OCI-LY1 (cell line): ENCODE results near the gene RAI14.

ENCODE experiments used
- EZH2 ChIP-seq: fragments of 200-600 bp; sonication (generic), shearing (Covaris generic); IDR thresholded peaks from 2 replicates; pipeline ENCODE4 v1.8.0; 2017; ENCODE audit warnings: borderline replicate concordance, mixed run types, mild to moderate bottlenecking, antibody characterized with exemption, low read length, moderate library complexity, mixed read lengths
- TF ChIP-seq, protein P1 (sequence below): fragments of 200-600 bp; sonication (generic), shearing (Covaris generic); IDR thresholded peaks from 2 replicates; pipeline ENCODE4 v1.5.1; 2017; ENCODE audit warnings: mild to moderate bottlenecking, antibody characterized with exemption, low read length, moderate library complexity, mixed read lengths

DNA sequence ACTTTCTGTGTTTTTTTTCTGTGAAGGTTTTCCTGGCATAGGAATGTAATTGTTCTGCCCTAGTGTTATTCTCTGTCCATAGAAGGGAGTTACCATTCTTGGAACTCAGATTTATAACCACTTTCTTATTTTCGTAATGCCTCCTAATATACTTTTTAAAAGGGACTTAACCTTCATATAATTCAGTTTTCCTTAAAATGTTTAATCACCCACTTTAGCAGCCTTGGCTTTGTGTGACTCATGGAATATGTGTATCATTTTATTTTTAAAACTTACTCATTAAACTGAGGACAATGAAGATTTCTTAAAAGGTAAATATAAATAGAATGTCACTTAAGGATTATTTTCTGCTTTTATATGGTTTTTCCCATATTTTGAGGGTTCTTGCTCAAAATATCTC, 50.0 kb downstream of the RAI14 start:
- TF ChIP-seq, protein P1, sequence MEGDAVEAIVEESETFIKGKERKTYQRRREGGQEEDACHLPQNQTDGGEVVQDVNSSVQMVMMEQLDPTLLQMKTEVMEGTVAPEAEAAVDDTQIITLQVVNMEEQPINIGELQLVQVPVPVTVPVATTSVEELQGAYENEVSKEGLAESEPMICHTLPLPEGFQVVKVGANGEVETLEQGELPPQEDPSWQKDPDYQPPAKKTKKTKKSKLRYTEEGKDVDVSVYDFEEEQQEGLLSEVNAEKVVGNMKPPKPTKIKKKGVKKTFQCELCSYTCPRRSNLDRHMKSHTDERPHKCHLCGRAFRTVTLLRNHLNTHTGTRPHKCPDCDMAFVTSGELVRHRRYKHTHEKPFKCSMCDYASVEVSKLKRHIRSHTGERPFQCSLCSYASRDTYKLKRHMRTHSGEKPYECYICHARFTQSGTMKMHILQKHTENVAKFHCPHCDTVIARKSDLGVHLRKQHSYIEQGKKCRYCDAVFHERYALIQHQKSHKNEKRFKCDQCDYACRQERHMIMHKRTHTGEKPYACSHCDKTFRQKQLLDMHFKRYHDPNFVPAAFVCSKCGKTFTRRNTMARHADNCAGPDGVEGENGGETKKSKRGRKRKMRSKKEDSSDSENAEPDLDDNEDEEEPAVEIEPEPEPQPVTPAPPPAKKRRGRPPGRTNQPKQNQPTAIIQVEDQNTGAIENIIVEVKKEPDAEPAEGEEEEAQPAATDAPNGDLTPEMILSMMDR = no peak
- no peak for TF ChIP-seq EZH2
